Cerebellar nuclear complex (tissue), 1 donor: ENCODE measurements around the gene SENP1.

Experiments
- DNase-seq, 2 experiments: peaks; one replicate each; lab custom pipeline; 2025; lab: John Stamatoyannopoulos, UW

The SENP1 gene

DNA sequence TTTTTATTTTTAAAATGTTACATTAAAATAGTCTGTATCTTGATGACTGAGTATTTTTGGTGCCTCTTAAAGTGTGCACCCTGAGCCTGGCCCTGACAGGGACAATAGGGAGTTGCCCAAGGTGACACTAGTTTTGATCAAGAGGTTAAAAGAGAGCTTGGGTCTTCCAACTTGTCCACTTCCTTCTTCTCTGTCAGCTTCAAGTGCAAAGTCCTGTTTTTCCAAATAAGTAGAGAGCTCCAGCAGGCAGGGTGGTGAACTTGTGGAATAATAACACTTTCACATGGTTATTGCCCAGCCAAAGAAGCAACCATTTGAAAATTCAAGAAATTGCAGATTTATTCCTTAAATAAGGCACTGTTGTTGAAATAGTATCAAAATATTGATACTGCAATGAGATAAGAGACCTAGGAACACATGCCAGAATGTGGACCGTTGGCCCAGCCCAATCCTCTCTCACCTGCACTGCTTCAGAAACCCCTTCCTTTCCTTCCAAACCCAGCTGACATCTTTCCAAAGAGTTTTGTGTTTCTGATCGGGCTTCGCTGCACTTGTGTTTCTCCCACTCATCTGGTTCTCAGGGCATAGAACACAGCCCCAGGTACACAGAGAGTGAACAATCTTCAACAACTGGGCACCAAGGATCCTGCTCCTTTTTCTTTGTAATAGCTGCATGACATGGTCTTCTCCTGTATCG, 87.8 kb downstream of the SENP1 start:
- no peak for DNase-seq

- DNase-seq: no peak
Measured at GRCh38 chr12:48017496-48017895, 88.4 kb downstream of the SENP1 start.

DNA sequence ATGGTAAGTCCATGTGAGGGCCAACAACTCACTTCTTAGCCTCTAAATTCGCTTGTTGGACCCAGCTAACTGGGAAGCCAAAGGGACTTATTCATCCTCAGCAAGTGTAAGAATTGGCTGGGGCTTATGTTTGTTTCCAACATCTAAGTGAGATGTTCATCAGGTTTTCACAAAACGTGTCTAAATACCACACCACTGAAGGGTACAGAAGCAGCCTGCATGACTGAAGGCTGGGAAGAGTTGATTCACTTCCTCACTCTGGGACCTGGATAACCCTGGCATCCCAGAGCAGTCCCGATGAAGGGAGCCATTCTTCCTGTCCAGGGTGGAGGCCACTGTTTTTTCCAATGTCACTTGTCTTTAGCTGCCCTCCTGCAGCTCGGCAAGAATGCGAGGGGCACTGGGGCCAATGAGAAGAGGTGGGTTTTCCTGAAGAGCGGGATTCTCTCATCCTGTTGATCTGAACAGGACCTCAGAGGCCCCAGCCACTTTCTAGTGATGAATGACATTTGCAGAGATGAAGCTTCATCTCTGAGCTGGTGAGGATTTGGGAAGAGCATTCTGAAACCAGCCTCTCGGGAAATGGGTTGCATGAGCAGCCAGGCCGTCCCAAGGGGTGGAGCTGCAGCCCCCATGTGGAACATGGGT, 89.4 kb downstream of the SENP1 start:
- no peak for DNase-seq

DNA sequence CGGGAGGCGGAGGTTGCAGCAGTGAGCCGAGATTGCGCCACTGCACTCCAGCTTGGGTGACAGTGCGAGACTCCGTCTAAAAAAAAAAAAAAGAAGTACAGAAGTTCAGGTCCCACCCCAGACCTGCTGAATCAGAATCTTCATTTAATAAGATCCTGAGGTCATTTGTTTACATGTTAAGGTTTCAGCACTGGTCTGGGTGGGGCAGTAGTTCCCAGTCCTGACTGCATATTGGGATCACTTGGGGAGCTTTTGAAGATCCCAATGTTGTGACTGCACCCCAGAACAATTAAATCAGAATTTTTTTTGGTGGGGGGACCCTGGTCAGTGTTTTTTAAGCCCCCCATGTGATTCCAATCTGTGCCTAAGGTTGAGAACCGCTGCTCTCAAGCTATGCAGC, 89.9 kb downstream of the SENP1 start:
- DNase-seq: no peak

- no peak for DNase-seq
Measured at GRCh38 chr12:48015129-48015528, 90.8 kb downstream of the SENP1 start.

DNA sequence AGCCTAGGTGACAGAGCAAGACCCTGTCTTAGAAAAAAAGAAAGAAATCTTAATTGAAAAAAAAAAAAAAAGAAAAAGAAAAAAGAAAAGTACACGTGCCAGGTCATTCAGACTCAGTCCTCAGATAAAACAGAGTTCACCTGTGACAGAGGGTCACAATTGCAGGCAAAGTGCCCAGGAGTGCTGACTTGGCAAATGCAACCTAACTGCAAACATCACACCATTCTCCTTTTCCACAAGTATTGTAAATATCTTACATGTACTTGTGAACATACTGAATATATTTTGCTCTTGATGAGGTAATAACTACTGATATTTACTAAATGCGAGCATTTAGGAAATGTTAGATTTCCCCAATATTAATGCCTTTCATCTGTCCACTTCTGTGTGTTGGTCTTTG, 92.6 kb downstream of the SENP1 start:
- DNase-seq: no peak

GRCh38 chr12:48012070-48012469, 93.8 kb downstream of the SENP1 start:
- no peak for DNase-seq

DNA sequence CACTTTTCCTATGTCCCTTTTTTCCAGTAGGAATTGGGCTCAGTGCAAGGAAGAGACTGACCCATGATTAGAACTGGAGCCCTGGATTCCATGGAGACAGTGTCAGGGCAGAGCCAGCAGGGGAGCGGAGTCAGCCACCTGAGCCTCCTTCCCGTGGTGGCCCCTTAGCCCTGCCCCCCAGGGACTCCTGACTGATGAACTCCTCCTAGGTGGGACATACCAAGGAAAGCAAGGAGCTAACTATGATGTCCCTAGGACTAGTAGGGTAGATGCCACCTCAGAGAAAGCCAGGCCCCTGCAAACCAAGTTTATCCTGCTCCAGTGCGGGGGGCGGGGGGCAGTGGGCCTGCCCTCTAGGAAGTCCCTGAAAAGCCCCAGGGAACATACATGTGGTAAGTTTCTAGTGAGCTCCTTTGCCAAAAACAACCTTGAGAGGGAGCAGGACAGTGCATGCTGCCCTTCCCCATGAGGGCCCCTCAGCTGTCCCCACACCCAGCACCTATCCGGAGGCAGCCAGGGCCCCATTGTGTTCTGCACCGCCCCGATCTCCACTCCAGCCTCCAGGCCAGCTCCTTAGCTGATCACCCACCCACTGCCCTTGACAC, 95.4 kb downstream of the SENP1 start:
- no peak for DNase-seq

DNA sequence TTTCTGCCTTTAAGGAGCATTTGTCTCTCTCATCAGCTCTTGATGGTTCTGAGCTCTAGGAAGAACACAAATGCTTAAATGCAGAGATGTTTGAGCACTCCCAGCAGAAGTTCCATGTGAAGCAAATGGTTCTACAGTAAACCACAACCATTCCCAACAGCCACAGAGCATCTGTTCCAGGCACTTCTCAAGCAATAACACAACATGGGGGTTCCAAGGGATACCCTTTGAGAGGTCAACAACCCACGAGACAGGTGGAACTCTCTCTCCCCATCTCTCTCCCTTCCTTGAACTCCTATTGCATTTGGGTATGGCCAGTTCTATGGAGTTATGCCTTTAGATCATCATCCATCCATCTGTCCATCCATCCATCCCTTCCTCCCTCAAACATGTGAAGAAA, 96.4 kb downstream of the SENP1 start:
- DNase-seq: no peak

GRCh38 chr12:48008950-48009349, 96.9 kb downstream of the SENP1 start:
- no peak for DNase-seq

DNA sequence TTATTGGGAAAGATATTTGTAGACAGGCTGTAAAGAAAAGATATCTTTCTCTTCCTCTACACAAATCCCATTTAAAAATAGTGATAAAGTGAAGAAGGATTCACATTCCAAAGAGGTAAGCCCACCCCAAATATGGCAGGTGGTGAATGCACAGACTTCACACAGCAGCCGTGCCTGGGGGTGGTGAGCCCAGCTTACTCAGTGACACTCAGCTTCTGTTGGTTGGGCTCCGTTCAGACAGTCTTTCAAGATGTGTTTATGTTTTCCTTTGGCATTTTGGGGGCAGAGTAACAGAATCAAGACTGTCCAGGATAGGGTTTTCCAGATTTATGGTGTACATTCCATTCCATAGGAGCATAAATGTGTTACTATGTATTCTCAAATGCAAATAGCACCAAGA, 97.5 kb downstream of the SENP1 start:
- DNase-seq: no peak

- DNase-seq: no peak
Measured at GRCh38 chr12:48007206-48007605, 98.7 kb downstream of the SENP1 start.

DNA sequence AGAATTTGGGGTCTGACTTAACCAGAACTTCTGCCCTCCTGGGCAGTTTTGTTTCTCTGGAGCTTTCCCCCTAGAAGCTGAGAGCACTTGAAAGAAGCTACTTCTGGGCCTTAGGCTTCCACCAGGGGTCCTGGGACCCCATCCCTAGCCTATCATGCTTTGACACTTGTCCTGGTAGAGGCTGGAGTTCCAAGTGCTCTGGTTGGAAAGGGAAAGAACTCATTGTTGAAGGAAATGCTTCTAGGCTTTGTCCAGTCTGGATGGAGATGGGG, 100.2 kb downstream of the SENP1 start:
- no peak for DNase-seq

DNA sequence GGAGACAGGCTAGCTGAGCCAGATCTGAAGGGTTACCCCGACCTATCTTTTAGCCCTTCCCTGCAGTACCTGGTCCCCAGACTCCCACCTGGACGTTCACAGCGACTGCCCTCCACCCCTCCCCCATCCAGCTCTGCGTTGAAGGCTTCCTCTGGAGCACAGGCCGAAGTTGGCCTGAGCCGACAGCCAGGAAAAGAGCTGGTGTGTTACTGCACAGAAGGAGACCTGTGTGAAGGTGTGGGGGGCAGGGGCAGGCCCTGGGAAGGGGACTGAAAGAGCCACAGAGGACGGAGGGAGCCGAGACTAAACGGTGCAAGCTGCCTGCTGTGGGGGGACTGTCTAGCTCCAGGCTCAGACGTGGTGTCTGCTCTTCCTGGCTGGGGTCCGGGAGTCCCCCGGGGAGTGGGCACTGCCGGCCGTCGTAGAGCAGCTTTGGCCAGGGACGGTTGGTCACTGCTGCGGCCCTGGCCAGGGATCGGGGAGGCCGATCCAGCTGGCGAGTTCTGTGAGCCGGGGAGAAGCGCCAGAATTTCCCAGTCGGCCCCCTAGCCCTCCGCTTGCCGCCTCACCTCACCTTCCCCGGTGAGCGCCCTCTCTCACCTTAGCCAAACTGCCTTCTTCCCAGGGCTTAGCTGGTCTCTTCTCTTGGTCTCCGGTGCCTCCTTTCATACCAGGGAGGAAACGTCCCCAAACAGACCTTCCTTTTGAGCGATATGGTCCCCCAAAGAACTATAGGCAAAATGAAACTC, 100.7 kb downstream of the SENP1 start:
- no peak for DNase-seq

- DNase-seq: no peak
Measured at GRCh38 chr12:48004053-48004941, 101.6 kb downstream of the SENP1 start, which contains the start of gene COL2A1. Gene COL2A1 (minus strand): TSS chr12:48004476. CDS start chr12:48004321, 155 bp downstream.

GRCh38 chr12:48003226-48004052, 102.4 kb downstream of the SENP1 start:
- DNase-seq: no peak

- DNase-seq: no peak
Measured at GRCh38 chr12:48002773-48003218, 103.1 kb downstream of the SENP1 start.

DNA sequence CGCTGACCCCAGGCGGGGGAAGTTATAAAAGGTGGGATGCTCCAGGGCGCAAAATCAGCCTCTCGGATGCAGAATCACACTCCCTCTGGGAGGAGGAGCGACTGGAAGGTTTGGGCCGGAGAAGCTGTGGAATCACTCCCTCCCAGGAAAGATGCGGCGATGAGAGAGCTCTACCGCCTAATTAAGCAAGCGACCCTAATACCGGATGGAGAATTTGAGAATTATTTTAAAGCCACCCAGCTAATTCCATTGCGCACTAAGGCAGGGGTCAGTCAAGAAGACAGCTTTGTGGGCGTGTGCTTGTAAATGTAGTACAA, 103.5 kb downstream of the SENP1 start:
- no peak for DNase-seq

DNA sequence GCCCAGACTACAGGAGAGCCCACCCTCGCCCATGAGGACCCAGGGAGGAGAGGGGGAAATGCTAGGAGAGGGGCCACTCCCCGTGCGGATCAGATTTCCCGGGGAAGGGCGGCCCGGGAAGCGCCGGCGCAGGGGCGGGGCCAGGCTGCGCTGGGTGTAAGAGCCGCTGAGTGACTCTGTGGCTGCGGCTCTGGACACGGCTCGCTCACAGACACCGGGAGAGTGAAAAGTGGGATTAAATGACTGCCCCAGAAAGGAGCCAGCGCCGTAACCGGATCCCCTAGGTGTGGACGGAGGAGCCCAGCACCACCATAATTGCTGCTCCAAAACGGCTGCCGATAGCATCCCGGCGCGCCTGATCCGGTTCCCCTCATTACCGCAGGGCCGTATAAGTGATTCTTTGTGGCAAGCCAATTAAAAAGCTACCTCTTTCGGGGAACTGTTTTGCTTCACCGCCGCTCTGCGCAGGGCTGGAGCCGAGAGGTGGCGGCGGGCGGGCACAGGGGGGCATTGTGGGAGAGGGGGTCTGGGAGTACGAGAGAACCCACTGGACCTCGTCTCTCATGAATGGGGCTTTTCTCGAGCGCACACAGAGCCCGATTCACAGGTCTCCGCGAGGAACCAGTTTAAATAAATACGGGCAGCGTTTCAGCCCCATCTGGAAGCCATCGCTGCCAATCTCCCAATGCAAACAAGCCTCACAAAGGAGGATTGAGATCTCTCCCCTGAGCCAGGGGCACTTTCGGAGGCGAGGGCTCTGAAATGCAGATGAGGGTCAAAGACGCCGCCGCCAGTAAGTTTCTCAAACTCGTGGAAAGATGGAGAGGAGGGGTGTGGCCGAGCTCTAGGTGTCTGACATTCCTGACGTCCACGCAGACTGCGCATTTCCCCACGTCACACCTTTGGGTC, 104.1 kb downstream of the SENP1 start:
- no peak for DNase-seq

DNA sequence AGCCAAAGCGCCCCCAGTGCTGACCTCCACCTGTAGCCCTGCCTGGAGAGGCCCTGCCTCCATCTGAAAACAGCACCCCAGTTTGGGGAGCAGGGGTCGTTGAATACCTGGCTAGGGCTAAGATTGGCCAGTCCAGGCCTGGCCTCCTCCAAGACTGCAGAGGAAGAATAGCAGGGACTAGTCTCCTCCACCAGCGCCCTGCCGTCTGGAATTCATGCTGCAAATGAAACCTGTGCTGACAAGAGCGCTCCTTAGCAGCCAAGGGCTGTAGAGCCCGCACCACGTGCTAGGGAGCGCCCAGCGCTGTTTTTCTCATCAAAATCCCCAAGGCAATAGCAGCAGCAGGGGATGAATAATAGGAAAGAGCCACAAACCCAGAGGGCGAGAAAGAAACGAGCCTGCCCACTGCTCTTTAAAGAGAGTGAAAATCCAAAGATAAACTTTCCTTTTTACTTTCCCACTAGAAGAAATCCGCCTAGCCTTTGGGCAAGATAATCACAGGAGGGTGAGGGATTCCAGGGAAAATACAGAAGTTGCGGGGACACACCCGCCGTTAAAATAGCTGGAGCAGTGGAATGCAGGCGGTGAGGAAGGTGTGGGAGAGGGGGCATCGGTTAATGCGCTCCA, 104.9 kb downstream of the SENP1 start:
- DNase-seq: no peak
